GM18502 (cell line): Measurements from ENCODE around the gene NUP210.
A peak's percentile ranks its signal among the peaks of the same experiment; 100 is the strongest.
"Not testable (repeated sequence)": the region's sequence is repeated elsewhere in the genome, so short reads cannot be mapped to it uniquely, and the experiment has no call there.

Experiments
- ATAC-seq: cut with Tn5 transposase; IDR thresholded peaks from one replicate; pipeline ENCODE4 v1.9.1; 2021; ENCODE audit warnings: mild to moderate bottlenecking; ENCODE audit not compliant: unreplicated experiment, poor library complexity

Gene NUP210

GRCh38 chr3:13420045-13420830, at the start of gene NUP210:
NUP210 (minus strand) TSS chr3:13420322; CDS start chr3:13420226, 96 bp downstream.
- ATAC-seq, result peak; percentile 62

- no peak for ATAC-seq
Measured at GRCh38 chr3:13466781-13467180, 46.7 kb upstream of the NUP210 start.

GRCh38 chr3:13465236-13465873, 45.2 kb upstream of the NUP210 start:
- ATAC-seq, result no peak

- no peak for ATAC-seq
Measured at GRCh38 chr3:13463618-13464400, 43.7 kb upstream of the NUP210 start.

GRCh38 chr3:13462822-13463221, 42.7 kb upstream of the NUP210 start:
- ATAC-seq, result no peak

GRCh38 chr3:13462125-13462629, 42.1 kb upstream of the NUP210 start:
- ATAC-seq, result no peak

GRCh38 chr3:13461169-13462124, 41.3 kb upstream of the NUP210 start:
- peak; percentile 58 for ATAC-seq

- no peak for ATAC-seq
Measured at GRCh38 chr3:13460341-13460736, 40.2 kb upstream of the NUP210 start.

GRCh38 chr3:13459605-13460340, 39.7 kb upstream of the NUP210 start:
- ATAC-seq, result no peak

GRCh38 chr3:13457593-13457992, 37.5 kb upstream of the NUP210 start:
- ATAC-seq, result no peak

GRCh38 chr3:13455644-13456043, 35.5 kb upstream of the NUP210 start:
- no peak for ATAC-seq

GRCh38 chr3:13452490-13453335, 32.6 kb upstream of the NUP210 start:
- ATAC-seq, result no peak

- peak; percentile 8 for ATAC-seq
Measured at GRCh38 chr3:13451301-13451673, 31.2 kb upstream of the NUP210 start.

- not testable (repeated sequence) for ATAC-seq
Measured at GRCh38 chr3:13442882-13443281, 22.8 kb upstream of the NUP210 start.

GRCh38 chr3:13440204-13440817, 20.2 kb upstream of the NUP210 start:
- no peak for ATAC-seq

- ATAC-seq, result not testable (repeated sequence)
Measured at GRCh38 chr3:13436213-13436612, 16.1 kb upstream of the NUP210 start.

- ATAC-seq, result no peak
Measured at GRCh38 chr3:13433912-13434311, 13.8 kb upstream of the NUP210 start.

GRCh38 chr3:13432093-13432492, 12.0 kb upstream of the NUP210 start:
- ATAC-seq, result no peak
